ENCODE results near the gene HOXA5.

HOXA5 gene

GRCh38 chr7:27098578-27099451 lies 44.7 kb downstream of the HOXA5 start (continued):
- peak; percentile 48 for TF ChIP-seq ZFHX2 (tag by site-specific recombination; conservative IDR thresholded peaks at IDR 0.05)
- TF ChIP-seq ZNF704 (tag by site-specific recombination; IDR thresholded peaks at IDR 0.05), result no peak
- no peak for TF ChIP-seq ZNF626 (tag by site-specific recombination; IDR thresholded peaks at IDR 0.05)
- no peak for TF ChIP-seq ZNF777 (tag by site-specific recombination; IDR thresholded peaks at IDR 0.05; ENCODE audit: borderline replicate concordance)
- TF ChIP-seq ZSCAN23 (tag by site-specific recombination; IDR thresholded peaks at IDR 0.05), result 0 out of 2 replicates have a peak, but pooled peaks have one; percentile 52
- no peak for TF ChIP-seq KLF7 (tag by site-specific recombination; IDR thresholded peaks at IDR 0.05; ENCODE audit: borderline replicate concordance)
- no peak for TF ChIP-seq ZNF266 (tag by site-specific recombination; IDR thresholded peaks at IDR 0.05; ENCODE audit: low read depth)
- TF ChIP-seq KLF9 (tag by site-specific recombination; IDR thresholded peaks at IDR 0.05; ENCODE audit: low read depth), result no peak; the same call in 1 of the 2 replicates
- TF ChIP-seq ZNF423 (tag by site-specific recombination; IDR thresholded peaks at IDR 0.05), result no peak
- TF ChIP-seq, protein P1, sequence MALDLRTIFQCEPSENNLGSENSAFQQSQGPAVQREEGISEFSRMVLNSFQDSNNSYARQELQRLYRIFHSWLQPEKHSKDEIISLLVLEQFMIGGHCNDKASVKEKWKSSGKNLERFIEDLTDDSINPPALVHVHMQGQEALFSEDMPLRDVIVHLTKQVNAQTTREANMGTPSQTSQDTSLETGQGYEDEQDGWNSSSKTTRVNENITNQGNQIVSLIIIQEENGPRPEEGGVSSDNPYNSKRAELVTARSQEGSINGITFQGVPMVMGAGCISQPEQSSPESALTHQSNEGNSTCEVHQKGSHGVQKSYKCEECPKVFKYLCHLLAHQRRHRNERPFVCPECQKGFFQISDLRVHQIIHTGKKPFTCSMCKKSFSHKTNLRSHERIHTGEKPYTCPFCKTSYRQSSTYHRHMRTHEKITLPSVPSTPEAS (tag by site-specific recombination; IDR thresholded peaks at IDR 0.05), result no peak
- TF ChIP-seq ZNF24 (tag by site-specific recombination; IDR thresholded peaks at IDR 0.05), result peak; percentile 52; the same call in 1 of the 2 replicates
- TF ChIP-seq, protein P2, sequence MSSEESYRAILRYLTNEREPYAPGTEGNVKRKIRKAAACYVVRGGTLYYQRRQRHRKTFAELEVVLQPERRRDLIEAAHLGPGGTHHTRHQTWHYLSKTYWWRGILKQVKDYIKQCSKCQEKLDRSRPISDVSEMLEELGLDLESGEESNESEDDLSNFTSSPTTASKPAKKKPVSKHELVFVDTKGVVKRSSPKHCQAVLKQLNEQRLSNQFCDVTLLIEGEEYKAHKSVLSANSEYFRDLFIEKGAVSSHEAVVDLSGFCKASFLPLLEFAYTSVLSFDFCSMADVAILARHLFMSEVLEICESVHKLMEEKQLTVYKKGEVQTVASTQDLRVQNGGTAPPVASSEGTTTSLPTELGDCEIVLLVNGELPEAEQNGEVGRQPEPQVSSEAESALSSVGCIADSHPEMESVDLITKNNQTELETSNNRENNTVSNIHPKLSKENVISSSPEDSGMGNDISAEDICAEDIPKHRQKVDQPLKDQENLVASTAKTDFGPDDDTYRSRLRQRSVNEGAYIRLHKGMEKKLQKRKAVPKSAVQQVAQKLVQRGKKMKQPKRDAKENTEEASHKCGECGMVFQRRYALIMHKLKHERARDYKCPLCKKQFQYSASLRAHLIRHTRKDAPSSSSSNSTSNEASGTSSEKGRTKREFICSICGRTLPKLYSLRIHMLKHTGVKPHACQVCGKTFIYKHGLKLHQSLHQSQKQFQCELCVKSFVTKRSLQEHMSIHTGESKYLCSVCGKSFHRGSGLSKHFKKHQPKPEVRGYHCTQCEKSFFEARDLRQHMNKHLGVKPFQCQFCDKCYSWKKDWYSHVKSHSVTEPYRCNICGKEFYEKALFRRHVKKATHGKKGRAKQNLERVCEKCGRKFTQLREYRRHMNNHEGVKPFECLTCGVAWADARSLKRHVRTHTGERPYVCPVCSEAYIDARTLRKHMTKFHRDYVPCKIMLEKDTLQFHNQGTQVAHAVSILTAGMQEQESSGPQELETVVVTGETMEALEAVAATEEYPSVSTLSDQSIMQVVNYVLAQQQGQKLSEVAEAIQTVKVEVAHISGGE (tag by site-specific recombination; conservative IDR thresholded peaks at IDR 0.05; ENCODE audit: low read depth), result no peak; the same call in 1 of the 2 replicates
- no peak for TF ChIP-seq ZNF391 (tag by site-specific recombination; IDR thresholded peaks at IDR 0.05; ENCODE audit: borderline replicate concordance, low read depth)
- TF ChIP-seq ZNF837 (tag by site-specific recombination; IDR thresholded peaks at IDR 0.05), result no peak
- no peak for TF ChIP-seq ZIC2 (tag by site-specific recombination; IDR thresholded peaks at IDR 0.05)
- TF ChIP-seq EGR2 (tag by site-specific recombination; IDR thresholded peaks at IDR 0.05; ENCODE audit: low read depth), result no peak
- no peak for TF ChIP-seq ZNF16 (tag by site-specific recombination; IDR thresholded peaks at IDR 0.05; ENCODE audit: low read depth)
- peak; percentile 29 for TF ChIP-seq ZBTB26 (tag by site-specific recombination; optimal IDR thresholded peaks at IDR 0.05)
- TF ChIP-seq, protein P3, sequence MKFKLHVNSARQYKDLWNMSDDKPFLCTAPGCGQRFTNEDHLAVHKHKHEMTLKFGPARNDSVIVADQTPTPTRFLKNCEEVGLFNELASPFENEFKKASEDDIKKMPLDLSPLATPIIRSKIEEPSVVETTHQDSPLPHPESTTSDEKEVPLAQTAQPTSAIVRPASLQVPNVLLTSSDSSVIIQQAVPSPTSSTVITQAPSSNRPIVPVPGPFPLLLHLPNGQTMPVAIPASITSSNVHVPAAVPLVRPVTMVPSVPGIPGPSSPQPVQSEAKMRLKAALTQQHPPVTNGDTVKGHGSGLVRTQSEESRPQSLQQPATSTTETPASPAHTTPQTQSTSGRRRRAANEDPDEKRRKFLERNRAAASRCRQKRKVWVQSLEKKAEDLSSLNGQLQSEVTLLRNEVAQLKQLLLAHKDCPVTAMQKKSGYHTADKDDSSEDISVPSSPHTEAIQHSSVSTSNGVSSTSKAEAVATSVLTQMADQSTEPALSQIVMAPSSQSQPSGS (tag by site-specific recombination; IDR thresholded peaks at IDR 0.05; ENCODE audit: low read depth), result no peak
- no peak for TF ChIP-seq GLI4 (tag by site-specific recombination; IDR thresholded peaks at IDR 0.05)
- no peak for TF ChIP-seq ZNF221 (tag by site-specific recombination; IDR thresholded peaks at IDR 0.05; ENCODE audit: borderline replicate concordance)
- TF ChIP-seq KLF10 (tag by site-specific recombination; IDR thresholded peaks at IDR 0.05), result peak; percentile 82
- TF ChIP-seq FEZF1 (tag by site-specific recombination; IDR thresholded peaks at IDR 0.05), result peak; percentile 92
- TF ChIP-seq ZNF248 (tag by site-specific recombination; IDR thresholded peaks at IDR 0.05), result no peak
- TF ChIP-seq, protein P4, sequence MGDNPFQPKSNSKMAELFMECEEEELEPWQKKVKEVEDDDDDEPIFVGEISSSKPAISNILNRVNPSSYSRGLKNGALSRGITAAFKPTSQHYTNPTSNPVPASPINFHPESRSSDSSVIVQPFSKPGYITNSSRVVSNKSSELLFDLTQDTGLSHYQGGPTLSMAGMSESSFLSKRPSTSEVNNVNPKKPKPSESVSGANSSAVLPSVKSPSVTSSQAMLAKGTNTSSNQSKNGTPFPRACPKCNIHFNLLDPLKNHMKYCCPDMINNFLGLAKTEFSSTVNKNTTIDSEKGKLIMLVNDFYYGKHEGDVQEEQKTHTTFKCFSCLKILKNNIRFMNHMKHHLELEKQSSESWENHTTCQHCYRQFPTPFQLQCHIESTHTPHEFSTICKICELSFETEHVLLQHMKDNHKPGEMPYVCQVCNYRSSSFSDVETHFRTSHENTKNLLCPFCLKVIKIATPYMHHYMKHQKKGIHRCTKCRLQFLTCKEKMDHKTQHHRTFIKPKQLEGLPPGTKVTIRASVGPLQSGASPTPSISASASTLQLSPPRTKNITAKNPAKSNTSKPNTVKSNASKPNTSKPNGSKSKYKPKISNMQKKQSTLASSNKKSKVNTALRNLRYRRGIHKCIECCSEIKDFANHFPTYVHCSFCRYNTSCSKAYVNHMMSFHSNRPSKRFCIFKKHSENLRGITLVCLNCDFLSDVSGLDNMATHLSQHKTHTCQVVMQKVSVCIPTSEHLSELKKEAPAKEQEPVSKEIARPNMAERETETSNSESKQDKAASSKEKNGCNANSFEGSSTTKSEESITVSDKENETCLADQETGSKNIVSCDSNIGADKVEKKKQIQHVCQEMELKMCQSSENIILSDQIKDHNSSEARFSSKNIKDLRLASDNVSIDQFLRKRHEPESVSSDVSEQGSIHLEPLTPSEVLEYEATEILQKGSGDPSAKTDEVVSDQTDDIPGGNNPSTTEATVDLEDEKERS (tag by site-specific recombination; IDR thresholded peaks at IDR 0.05), result no peak
